GM20431 (cell line): Measurements from ENCODE around the gene STX8.
"Not testable (repeated sequence)": the region's sequence is repeated elsewhere in the genome, so short reads cannot be mapped to it uniquely, and the experiment has no call there.

Experiments
- in situ Hi-C: fragments of 300-500 bp; cut with MseI, MboI; formaldehyde crosslinking; loops from one replicate; pipeline ENCODE4 v1.15.0; 2020; ENCODE audit warnings: low sequenced_read_pairs; ENCODE audit not compliant: unreplicated experiment

The STX8 gene

GRCh38 chr17:9274973-9275372 is 300.6 kb downstream of the STX8 start:
- in situ Hi-C loops = no loop called here

- in situ Hi-C loops = no loop called here
Observed at GRCh38 chr17:9273428-9274391, 301.9 kb downstream of the STX8 start.

GRCh38 chr17:9272501-9273200 is 303.0 kb downstream of the STX8 start:
- in situ Hi-C loops = no loop called here

GRCh38 chr17:9271989-9272388 is 303.6 kb downstream of the STX8 start:
- in situ Hi-C loops = no loop called here

DNA sequence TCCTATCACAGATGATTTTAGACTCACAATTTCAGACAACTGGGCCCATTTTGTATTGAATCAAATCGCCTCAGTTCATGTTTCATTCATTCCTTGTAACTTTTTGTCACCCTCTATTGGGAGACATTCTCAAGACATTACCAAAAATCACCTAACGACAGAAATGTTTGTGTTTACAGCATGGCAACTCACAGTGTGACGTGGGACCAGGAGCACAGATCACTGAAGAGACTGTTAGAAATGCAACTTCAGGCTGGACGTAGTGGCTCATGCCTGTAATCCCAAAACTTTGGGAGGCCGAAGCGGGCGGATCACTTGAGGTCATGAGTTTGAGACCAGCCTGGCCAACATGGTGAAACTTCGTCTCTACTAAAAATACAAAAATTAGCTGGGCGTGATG is 304.7 kb downstream of the STX8 start:
- in situ Hi-C loops = no loop called here

DNA sequence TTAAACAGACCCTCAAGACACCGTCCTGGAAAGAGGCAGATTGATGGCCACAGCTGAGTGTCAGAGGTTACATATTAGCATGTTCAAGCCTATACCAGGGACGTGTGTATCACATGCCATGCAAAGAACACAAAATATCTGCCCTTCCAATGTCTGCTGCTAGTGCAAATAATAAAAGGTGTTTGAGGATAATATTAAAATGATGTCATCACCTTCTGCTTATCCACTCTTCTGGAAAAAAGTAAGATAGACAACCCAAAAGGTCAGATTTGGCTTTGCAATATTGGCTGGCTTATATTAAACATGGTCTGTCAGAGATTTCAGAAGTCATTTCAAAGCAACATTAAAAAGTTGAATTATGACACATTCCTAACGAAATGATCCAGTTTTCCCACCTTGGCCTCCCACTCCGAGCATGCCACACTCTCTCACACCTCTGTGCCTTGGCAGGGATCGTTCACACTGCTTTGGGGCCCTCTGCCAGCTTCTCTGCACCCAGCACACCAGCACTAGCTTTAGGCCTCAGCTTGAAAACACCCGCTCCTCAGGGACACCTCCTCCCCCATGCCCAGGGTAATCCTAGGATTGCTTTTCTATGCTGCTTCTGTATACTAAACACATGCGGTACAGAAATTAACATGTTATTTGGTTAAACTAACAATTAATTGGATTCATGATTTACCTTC is 306.1 kb downstream of the STX8 start:
- in situ Hi-C loops = no loop called here

DNA sequence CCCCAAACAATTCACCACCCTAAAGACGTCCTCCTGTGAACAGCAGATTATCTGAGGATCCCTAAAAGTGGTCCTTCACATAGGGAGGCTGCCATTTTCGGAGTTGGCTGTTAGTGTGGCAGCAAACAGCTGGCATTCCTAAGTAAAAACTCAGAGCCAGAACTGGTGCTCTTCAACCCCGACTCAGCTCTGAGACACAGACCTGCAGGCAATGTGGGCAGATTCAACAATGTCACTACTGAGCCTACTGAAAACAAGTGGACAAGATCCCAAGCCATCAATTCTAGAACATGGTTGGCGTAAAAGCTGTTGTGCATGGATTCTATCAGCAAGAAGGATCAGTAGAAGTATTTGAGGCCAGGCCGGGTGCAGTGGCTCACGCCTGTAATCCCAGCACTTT is 307.1 kb downstream of the STX8 start:
- in situ Hi-C loops = no loop called here

DNA sequence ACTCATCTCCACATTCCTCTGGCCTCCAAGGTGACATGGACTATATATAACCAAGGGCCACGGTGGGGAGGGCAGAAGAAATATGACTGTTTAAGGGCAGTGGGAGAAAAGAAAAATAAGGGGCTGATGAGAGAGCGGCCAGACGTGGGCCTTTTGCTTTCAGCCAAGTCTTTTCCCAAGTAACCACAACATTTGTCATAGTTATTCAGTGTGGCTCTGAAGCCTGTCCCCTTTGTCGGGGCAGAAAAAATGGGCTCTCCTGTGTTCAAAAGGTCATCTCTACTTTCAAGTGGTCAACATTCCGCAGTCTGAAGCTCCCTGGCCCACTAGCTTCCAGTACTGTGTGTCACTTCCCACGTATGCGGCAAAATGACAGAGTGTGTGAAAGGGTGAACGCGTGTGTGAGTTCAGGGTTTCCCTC is 308.9 kb downstream of the STX8 start:
- in situ Hi-C loops = no loop called here

- in situ Hi-C loops = no loop called here
Observed at GRCh38 chr17:9266031-9266680, 309.5 kb downstream of the STX8 start.

- in situ Hi-C loops = no loop called here
Observed at GRCh38 chr17:9261081-9262012, 314.3 kb downstream of the STX8 start.

DNA sequence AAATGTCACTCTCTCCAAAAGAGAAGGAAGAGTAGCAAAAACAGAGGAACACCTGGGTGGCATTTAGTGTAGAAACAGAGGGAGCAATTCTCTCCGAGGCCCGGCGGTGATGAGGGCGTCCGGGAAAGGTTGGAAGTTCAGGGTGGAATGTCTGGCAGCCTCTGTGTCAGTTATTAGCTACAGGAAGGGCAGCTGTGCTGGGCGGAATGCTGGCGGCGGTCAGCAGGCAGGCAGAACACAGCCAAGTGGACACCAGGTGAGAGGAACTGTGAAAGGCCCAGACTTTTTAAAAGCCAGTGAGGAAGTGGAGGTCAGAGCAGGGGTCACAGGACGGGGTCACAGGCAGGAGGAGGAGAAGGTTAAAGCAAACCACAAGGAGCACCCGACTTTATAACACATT is 316.2 kb downstream of the STX8 start:
- in situ Hi-C loops = no loop called here

GRCh38 chr17:9258115-9259015 is 317.3 kb downstream of the STX8 start:
- in situ Hi-C loops = no loop called here

- in situ Hi-C loops = not testable (repeated sequence)
Observed at GRCh38 chr17:9257630-9257965, 318.0 kb downstream of the STX8 start.

- in situ Hi-C loops = no loop called here
Observed at GRCh38 chr17:9256751-9257629, 318.6 kb downstream of the STX8 start.

DNA sequence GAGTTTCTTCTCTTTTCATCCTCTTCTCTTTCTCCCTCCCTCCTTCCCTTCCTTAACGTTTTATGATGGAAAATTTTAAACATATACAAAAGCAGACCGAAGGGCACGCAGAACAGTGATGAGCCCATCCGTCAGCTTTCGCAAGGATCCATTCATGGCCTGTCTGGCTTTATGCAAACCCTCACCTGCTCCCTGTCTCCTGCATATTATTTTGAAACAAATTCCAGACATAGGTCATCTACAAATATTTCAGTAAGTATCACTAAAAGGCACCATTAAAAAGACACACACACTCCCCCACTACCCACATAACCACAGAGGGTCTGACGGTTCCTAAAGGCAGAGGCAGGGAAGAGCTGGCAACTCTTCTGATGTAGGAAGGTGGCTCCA is 319.3 kb downstream of the STX8 start:
- in situ Hi-C loops = no loop called here

- in situ Hi-C loops = no loop called here
Observed at GRCh38 chr17:9255833-9256232, 319.8 kb downstream of the STX8 start.

GRCh38 chr17:9254841-9255240 is 320.8 kb downstream of the STX8 start:
- in situ Hi-C loops = no loop called here
